Aorta (tissue), 5 donors: ENCODE data around the gene SCNN1B. TPM values are rescaled to one million over a fixed set of nuclear protein-coding genes. Genes with fewer than 3 reads are reported as not detected.

Source experiments
- ATAC-seq: fragments of 200-7000 bp; cut with Tn5 transposase; one replicate; pipeline ENCODE4 v1.9.1; 2022; ENCODE audit warnings: moderate library complexity; ENCODE audit not compliant: low FRiP score
- DNase-seq, 2 donors: peaks; one replicate each; pipeline ENCODE4 v3.0.0-alpha.2; 2020
- H3K27ac ChIP-seq, 2 donors: one replicate each; pipeline ENCODE4 v1.5.1; 2013; ENCODE audit warnings: low read length in 2 of 2, mild to moderate bottlenecking in 2 of 2, moderate library complexity in 2 of 2, control low read depth in 1 of 2, inconsistent platforms in 1 of 2, low read depth in 1 of 2
- H3K27me3 ChIP-seq, 2 donors: one replicate each; pipeline ENCODE4 v1.6.1; 2013; ENCODE audit warnings: control low read depth in 1 of 2, low read length in 1 of 2, mild to moderate bottlenecking in 1 of 2, moderate library complexity in 1 of 2; ENCODE audit not compliant: insufficient read depth in 2 of 2, control insufficient read depth in 1 of 2
- H3K36me3 ChIP-seq, 2 donors: one replicate each; pipeline ENCODE4 v1.6.1; 2013; ENCODE audit warnings: control low read depth in 1 of 2, low read length in 1 of 2, mild to moderate bottlenecking in 1 of 2; ENCODE audit not compliant: insufficient read depth in 2 of 2, control insufficient read depth in 1 of 2
- H3K4me1 ChIP-seq, 2 donors: one replicate each; pipeline ENCODE4 v1.6.1; 2013; ENCODE audit warnings: low read length in 2 of 2, control low read depth in 1 of 2, mild to moderate bottlenecking in 1 of 2, moderate library complexity in 1 of 2; ENCODE audit not compliant: insufficient read depth in 2 of 2, control insufficient read depth in 1 of 2
- H3K4me3 ChIP-seq, 2 donors: one replicate each; pipeline ENCODE4 v1.5.1; 2013; ENCODE audit warnings: low read length in 2 of 2, control low read depth in 1 of 2, mild to moderate bottlenecking in 1 of 2
- H3K9me3 ChIP-seq: one replicate; pipeline ENCODE4 v1.6.1; 2013; ENCODE audit warnings: mild to moderate bottlenecking, low read length; ENCODE audit not compliant: control insufficient read depth
- WGBS, 2 donors: extraction: QIAGEN DNeasy Blood & Tissue Kit; methylation state at CpG; one replicate each; pipeline ENCODE4 v1.1.7; 2013; 5-methylcytosine and 5-hydroxymethylcytosine counted together
- intact Hi-C, 2 donors: fragments of 100-400 bp; cut with DNase I; formaldehyde crosslinking; loops; one replicate each; pipeline versions ENCODE4 v1.14.2 to v1.15.0; 2022
- polyA plus RNA-seq, 2 donors: library from polyadenylated mRNA; stranded (reverse); fragments of 200-250 nt; gene quantifications; one replicate each; pipeline ENCODE4 v1.2.3, GENCODE V29; 2013
- total RNA-seq, 2 donors: library from RNA; stranded (reverse); fragmentation: NEBNext Ultra II Directional; extraction: Animal tissue kit (Norgen Biotek cat#: 25700); gene quantifications; one replicate each; pipeline ENCODE4 v1.2.1, GENCODE V29; 2021
- donor health status: healthy with polysubstance abuse.
- donor health status: Bipolar disorder and iron deficiency.
- donor health status: DM: no; HTN: no; CAD: no.
- donor health status: DM: no; HTN: no; CAD: no.
- donor health status: DM: yes; HTN: yes; CAD: no.

SCNN1B gene
- total and polyA plus RNA-seq, 4 donors = 0.59 to 1.6 (median 1.2) TPM

GRCh38 chr16:23351360-23351759, 49.3 kb downstream of the SCNN1B start:
- peak in 1 of 2 donors; percentile 57 for DNase-seq
- Histone ChIP-seq H3K4me3 (no peak overlapping the region), H3K27ac (no peak overlapping the region), H3K27me3 (no peaks in the 10 kb centered on the region), H3K9me3 (no peaks in the 10 kb centered on the region), H3K36me3 (no peaks in the 10 kb centered on the region), H3K4me1 (no peaks in the 10 kb centered on the region)
- intact Hi-C loops = no loop called here
- WGBS, 2 donors = 76 to 79% methylated on average over 5 of the region's 5 CpGs
- ATAC-seq = no peak

- DNase-seq = peak in 1 of 2 donors; percentile 3
- ATAC-seq = no peak
These were observed 51.3 kb downstream of the SCNN1B start for GRCh38 chr16:23353440-23353839.

GRCh38 chr16:23354246-23354645, 52.1 kb downstream of the SCNN1B start:
- no peak for ATAC-seq
- Histone ChIP-seq H3K4me1 (no peaks in the 10 kb centered on the region), H3K9me3 (no peaks in the 10 kb centered on the region), H3K4me3 (no peak overlapping the region), H3K36me3 (no peaks in the 10 kb centered on the region), H3K27me3 (no peaks in the 10 kb centered on the region), H3K27ac (no peak overlapping the region)
- intact Hi-C loops = no loop called here
- 85 to 86% methylated on average over 9 of the region's 9 CpGs for WGBS, 2 donors
- DNase-seq = peak in 1 of 2 donors; percentile 68

More at GRCh38 chr16:23353440-23353839, 51.3 kb downstream of the SCNN1B start:
- no peak overlapping the region for H3K4me3 ChIP-seq
- H3K9me3 ChIP-seq = no peaks in the 10 kb centered on the region
- intact Hi-C loops = no loop called here
- no peaks in the 10 kb centered on the region for H3K27me3 ChIP-seq
- no peaks in the 10 kb centered on the region for H3K4me1 ChIP-seq
- H3K36me3 ChIP-seq = no peaks in the 10 kb centered on the region
- H3K27ac ChIP-seq = no peak overlapping the region

GRCh38 chr16:23355106-23355670, 53.1 kb downstream of the SCNN1B start:
- Histone ChIP-seq H3K27me3 (no peaks in the 10 kb centered on the region), H3K4me1 (no peaks in the 10 kb centered on the region), H3K27ac (no peak overlapping the region), H3K4me3 (no peak overlapping the region), H3K9me3 (no peaks in the 10 kb centered on the region), H3K36me3 (no peaks in the 10 kb centered on the region)
- ATAC-seq (no peak), DNase-seq (peak in 1 of 2 donors; percentile 59)
- intact Hi-C loops = no loop called here
- 86 to 88% methylated on average over 13 of the region's 13 CpGs for WGBS, 2 donors

GRCh38 chr16:23356941-23357340, 54.8 kb downstream of the SCNN1B start:
- intact Hi-C loops = no loop called here
- no peaks in the 10 kb centered on the region for H3K36me3 ChIP-seq
- no peaks in the 10 kb centered on the region for H3K9me3 ChIP-seq
- no peak overlapping the region for H3K27ac ChIP-seq
- 81 to 82% methylated on average over 7 of the region's 7 CpGs for WGBS, 2 donors
- DNase-seq = peak in 1 of 2 donors; percentile 48
- H3K4me3 ChIP-seq = no peak overlapping the region
- no peaks in the 10 kb centered on the region for H3K27me3 ChIP-seq
- no peaks in the 10 kb centered on the region for H3K4me1 ChIP-seq
- ATAC-seq = no peak

- H3K4me1 ChIP-seq = no peaks in the 10 kb centered on the region
- H3K36me3 ChIP-seq = no peaks in the 10 kb centered on the region
- intact Hi-C loops = no loop called here
- DNase-seq (peak in 1 of 2 donors; percentile 54), ATAC-seq (no peak)
- 75 to 79% methylated on average over 8 of the region's 8 CpGs for WGBS, 2 donors
- no peak overlapping the region for H3K4me3 ChIP-seq
- H3K27ac ChIP-seq = no peak overlapping the region
- H3K27me3 ChIP-seq = no peaks in the 10 kb centered on the region
- no peaks in the 10 kb centered on the region for H3K9me3 ChIP-seq
These were observed 55.7 kb downstream of the SCNN1B start for GRCh38 chr16:23357761-23358290.

- no peaks in the 10 kb centered on the region for H3K9me3 ChIP-seq
- peak in 1 of 2 donors; percentile 33 for DNase-seq
- no peak overlapping the region for H3K4me3 ChIP-seq
- no peak overlapping the region for H3K27ac ChIP-seq
- no peaks in the 10 kb centered on the region for H3K27me3 ChIP-seq
- intact Hi-C loops = no loop called here
- H3K36me3 ChIP-seq = no peaks in the 10 kb centered on the region
- WGBS, 2 donors = 61 to 66% methylated on average over 8 of the region's 8 CpGs
- no peaks in the 10 kb centered on the region for H3K4me1 ChIP-seq
- ATAC-seq = no peak
These were observed 57.1 kb downstream of the SCNN1B start for GRCh38 chr16:23359092-23359760.

GRCh38 chr16:23362460-23363317, 60.6 kb downstream of the SCNN1B start:
- no peaks in the 10 kb centered on the region for H3K4me1 ChIP-seq
- WGBS, 2 donors = 65 to 68% methylated on average over 11 of the region's 11 CpGs
- ATAC-seq (peak; percentile 30), DNase-seq (peak in 1 of 2 donors; percentile 50)
- intact Hi-C loops = no loop called here
- no peaks in the 10 kb centered on the region for H3K9me3 ChIP-seq
- no peak overlapping the region for H3K27ac ChIP-seq
- H3K4me3 ChIP-seq = no peak overlapping the region
- no peaks in the 10 kb centered on the region for H3K36me3 ChIP-seq
- no peaks in the 10 kb centered on the region for H3K27me3 ChIP-seq
